HG03378 (cell line): ENCODE data around the gene CLK2.
A peak's percentile ranks its signal among the peaks of the same experiment; 100 is the strongest.
"Not testable (repeated sequence)": the region's sequence is repeated elsewhere in the genome, so short reads cannot be mapped to it uniquely, and the experiment has no call there.

ENCODE experiments used
- ATAC-seq: cut with Tn5 transposase; IDR thresholded peaks from one replicate; pipeline ENCODE4 v1.9.1; 2021; ENCODE audit warnings: mild to moderate bottlenecking, moderate library complexity; ENCODE audit not compliant: unreplicated experiment

Gene CLK2

DNA sequence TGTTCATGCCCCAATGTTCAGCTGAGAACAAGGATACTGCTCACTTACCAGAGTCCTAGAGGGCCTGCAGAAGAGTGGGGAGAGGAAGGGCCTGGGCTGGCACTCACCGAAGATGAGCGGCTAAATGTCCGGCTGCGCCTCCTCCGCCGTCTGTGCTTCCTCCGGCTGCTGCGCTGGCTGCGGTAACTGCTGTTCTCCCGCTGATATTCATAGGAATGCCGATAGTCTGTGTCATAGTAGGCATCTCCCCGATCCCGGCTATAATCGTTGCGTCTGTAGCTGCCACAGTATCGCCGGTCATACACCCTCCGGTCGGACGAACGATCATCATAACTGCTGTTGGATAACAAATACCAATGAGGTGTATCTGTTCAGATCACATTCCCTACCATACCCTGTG lies 3.9 kb downstream of the CLK2 start:
- ATAC-seq, result no peak

- no peak for ATAC-seq
Observed at GRCh38 chr1:155268630-155269029, 4.7 kb downstream of the CLK2 start.

DNA sequence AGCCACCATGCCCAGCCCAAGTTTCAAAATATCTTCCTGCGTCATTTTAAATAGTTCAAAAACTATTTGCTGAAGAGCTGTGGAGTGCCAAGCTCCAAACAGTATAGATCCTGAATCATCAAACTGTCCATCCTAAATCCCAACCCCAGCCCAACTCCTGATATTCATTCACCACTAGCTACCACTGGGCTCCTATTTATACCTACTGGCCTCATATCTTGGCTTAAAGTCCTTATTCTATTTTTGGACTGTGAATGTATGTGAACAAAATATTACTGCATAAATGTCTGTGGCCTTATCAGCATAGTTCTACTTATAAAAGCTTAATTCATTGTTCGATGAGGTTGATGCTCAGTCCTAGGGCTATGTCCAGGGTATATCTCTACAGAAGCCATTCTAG lies 5.9 kb downstream of the CLK2 start:
- ATAC-seq, result no peak

DNA sequence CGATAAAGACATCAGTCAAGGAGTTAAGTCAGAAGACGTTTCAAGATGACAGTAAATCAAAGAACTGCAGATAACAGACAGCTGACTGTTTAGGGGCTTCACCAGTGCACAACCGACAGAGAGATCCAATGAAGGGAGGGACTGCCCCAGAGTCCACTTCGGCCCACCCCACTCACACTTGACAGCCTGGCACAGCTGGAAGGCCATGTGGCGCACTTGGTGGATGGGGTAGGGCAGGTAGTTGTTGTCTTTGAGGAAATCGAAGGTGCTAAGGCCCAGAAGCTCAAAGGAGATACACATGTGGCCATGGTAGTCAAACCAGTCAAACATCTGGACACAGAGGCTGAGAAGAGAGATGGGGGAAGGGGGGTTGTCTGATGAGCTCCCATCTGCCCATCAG lies 6.8 kb downstream of the CLK2 start:
- no peak for ATAC-seq

DNA sequence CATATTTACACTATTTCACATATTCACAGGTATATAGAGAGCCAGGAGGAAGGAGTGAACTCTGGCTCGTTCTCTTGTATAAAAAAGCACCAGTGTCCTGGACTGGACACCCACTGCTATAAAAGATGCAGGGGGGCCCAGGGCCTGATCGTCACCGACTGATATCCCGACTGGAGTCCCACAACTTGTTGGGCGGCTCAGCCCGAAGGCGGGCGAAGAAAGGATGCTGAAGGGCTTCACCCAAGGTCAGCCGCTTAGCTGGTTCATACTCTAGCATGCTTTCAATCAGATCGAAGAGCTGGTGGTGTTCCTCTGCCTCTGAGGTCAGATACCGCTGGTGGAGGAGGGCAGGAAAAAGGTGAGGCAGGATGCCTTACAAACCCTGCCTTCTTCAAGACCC lies 10.2 kb downstream of the CLK2 start:
- ATAC-seq, result no peak

DNA sequence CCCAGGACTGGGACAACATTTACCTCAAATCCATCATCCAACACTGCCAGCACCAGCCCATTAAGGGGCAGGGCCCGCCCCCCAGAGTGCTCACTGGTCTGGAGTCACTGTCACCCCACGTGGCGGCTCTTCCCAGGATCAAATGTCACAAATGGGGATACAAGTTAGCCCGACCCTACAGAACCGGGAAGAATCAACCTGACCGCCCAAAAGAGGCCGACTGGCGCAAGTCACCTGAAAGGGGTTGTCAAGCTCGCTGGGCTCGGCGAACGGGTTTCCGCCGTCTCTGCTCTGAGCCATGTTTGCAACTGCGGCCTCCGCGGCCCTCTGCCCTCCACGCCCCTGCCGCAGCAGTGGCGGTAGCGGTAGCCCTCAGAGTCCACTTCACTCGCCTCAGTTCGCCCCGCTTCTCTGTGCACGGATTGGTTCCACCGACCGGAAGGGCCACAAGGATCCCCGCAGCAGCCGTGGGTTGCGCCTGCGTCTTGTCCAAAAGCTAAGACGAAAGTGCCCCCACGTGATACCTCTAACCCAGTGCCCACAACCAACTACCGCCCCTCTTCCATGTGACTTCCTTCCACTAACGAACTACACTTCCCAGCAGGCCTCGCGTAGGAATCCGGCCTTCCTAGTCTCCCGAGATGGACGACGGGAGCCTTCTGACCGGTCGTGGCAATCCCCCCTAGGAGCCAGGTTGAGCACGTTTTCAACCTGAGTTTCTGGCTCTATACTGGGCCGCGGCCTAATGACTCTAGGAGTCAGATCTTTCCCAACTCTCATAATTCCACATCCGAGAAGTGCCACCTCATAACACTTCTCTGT lies 11.2 kb downstream of the CLK2 start, which contains the start of gene SCAMP3:
TSS of gene SCAMP3 (minus strand) at position 509 of the 822 bp plus-strand sequence. CDS start at position 300, 209 bp downstream.
- peak; percentile 89 for ATAC-seq

GRCh38 chr1:155261493-155261851 lies 11.8 kb downstream of the CLK2 start:
- no peak for ATAC-seq

- no peak for ATAC-seq
Observed at GRCh38 chr1:155260276-155260675, 13.0 kb downstream of the CLK2 start.

DNA sequence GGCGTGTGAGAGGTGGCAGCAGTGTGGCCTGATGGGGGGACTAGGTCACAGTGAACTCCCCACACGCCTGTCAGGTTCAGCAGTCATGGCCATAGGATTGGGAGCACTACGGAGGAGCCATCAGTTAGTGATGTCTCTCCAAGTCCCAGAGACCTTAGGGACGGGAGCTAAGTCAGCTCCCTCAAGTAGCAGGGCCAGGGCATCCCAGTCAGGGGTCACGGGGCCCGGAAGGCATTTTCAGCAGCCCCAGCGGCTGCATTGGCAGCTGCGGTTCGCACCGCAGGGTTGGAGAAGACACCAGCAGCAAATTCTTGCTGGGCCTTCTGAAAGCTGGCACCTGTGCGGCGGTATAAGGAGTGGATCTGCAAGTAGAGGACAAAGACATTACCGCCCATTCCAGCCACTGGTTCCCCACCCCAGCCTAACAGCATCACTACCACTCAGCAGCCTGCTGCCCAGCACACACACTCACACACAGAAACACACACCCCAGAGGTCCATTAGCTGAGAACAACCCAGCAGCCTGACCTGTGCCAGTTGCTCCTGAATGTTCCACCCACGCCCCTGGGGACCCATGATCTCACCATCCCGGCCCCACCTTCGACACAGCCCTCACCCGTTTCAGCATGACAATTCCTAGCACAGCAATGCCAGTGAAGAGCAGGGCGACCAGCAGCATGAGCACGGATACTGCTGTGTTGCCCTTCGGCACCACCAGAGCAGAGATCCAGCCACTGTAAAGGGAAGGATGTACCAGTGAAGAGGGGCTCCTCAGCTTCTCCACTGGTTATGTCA lies 17.0 kb downstream of the CLK2 start:
- no peak for ATAC-seq

GRCh38 chr1:155255243-155256007 lies 17.9 kb downstream of the CLK2 start, which contains the start of gene ENTREP3:
Gene ENTREP3 (minus strand): TSS chr1:155255483. CDS start chr1:155254877, 606 bp downstream.
- no peak for ATAC-seq

- ATAC-seq, result no peak
Observed at GRCh38 chr1:155254714-155255242, 18.5 kb downstream of the CLK2 start.

GRCh38 chr1:155254228-155254713 lies 19.0 kb downstream of the CLK2 start:
- no peak for ATAC-seq

DNA sequence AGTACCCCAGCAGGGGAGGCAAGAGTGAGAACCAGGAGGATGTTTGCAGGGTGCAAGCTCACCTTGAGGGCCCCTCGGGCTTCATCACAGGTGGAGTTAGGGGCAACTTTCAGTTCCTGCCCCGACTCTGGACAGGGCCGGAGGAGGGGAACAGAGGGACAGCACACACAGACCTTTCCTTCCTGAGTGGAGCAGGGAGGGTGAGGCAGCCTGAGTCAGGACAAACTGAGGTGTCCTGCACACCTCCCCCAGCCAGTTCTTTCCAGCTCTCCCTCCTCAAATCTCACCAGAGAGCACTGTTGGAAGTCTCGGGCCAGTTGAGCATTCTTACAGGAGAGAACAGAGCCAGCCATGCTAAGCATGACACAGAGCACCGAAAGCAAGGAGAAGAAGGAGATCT lies 19.5 kb downstream of the CLK2 start:
- ATAC-seq, result no peak

DNA sequence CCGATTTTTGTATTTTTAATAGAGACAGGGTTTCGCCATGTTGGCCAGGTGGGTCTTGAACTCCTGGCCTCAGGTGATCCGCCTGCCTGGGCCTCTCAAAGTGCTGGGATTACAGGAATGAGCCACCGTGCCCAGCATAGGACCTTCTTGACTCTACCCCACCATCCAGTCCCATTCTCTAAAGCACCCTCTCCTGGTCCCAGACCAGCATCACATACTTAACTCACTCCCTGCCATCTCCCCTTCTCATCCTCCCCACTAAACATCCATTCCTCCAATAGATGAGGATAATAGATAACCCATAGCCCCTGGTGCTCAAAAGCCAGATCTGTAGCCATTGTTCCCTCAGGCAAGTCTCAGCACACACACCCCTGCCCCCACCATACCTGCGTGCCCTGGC lies 20.1 kb downstream of the CLK2 start:
- no peak for ATAC-seq

GRCh38 chr1:155251566-155251965 lies 21.7 kb downstream of the CLK2 start:
- ATAC-seq, result no peak

GRCh38 chr1:155250633-155251449 lies 22.5 kb downstream of the CLK2 start:
- peak; percentile 73 for ATAC-seq

DNA sequence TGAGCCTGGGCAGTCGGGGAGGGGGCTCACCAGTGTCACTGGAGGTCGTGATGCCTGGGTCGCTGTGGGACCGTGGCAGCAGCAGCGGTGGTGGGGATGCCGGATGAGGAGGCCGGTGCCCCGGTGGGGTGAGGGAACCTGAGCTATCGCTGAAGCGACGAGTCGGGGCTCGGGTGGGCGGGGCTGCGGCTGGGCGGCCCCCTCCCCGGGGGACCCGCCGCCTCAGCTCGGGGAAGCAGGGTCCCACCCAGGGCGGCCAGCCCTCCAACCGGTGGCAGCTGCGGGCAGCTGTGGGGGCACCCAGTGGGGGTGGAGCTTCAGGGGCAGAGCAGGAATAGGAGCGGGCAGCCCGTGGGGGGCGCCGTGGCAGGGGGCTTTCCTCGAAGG lies 23.1 kb downstream of the CLK2 start:
- peak; percentile 19 for ATAC-seq

DNA sequence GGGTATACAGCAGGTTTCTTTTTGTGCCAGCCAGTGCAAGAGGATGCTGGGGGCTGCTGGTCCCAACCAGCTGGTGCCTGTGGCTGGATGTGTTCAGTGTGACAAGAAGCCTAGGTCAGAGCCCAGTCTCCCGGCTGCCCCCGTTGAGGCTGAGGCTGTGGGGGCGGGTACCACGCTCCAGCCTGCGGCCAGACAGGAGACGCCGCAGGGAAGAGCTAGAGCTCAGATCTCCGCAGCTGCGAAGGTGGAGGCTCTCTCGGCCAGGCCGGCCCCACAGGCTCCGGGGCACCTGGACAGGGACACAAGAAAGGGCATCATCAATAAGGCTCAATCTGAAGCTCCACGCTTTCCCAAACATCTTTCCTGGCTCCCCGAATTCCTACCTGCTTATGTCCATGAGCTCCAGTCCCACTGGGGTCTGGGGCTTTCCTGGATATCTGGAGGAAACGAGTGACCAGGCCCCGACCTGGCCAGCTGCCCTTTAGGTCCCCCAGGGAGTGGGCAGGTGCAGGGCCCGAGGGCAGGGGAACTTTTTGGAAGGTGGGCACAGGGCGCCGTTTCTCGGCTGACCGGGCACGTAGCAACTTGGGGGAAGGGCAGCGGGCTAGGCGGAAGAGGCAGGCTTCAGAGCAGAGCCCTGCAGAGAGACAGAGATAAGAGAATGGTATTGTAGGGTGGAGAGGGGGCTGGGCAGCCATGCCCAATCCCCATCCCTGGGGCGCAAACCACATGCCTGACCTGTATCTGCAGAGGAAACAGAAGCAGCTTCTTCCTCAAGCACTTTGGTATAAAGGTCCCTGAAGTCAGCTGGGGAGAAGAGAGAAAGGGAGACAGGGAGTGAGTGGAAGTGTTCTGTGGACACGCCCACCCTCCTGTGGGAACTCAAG lies 25.4 kb downstream of the CLK2 start:
- no peak for ATAC-seq

- ATAC-seq, result not testable (repeated sequence)
Observed at GRCh38 chr1:155246796-155247195, 26.5 kb downstream of the CLK2 start.
